Kidney (tissue), 14 donors: ENCODE measurements around the gene TSPAN14. TPM values are rescaled to one million over a fixed set of nuclear protein-coding genes. Genes with fewer than 3 reads are reported as not detected.
A peak's percentile ranks its signal among the peaks of the same experiment; 100 is the strongest.
"Not testable (repeated sequence)": the region's sequence is repeated elsewhere in the genome, so short reads cannot be mapped to it uniquely, and the experiment has no call there.

Experiments
- DNase-seq, 5 donors: peaks; one replicate each; pipeline ENCODE4 v3.0.0-alpha.2; 2013 to 2020
- FAIRE-seq: peaks from 2 replicates; lab custom pipeline; 2012; peaks lifted over from hg19 to GRCh38; lab: Jason Lieb, UNC
- H3K27ac ChIP-seq, 2 donors: one replicate each; pipeline ENCODE4 v1.7.0; 2013; ENCODE audit warnings: low read depth in 2 of 2, low read length in 2 of 2, inconsistent platforms in 1 of 2
- H3K27me3 ChIP-seq: one replicate; pipeline ENCODE4 v1.7.1; 2013; ENCODE audit warnings: low read length, inconsistent platforms; ENCODE audit not compliant: control insufficient read depth, insufficient read depth
- H3K36me3 ChIP-seq, 3 donors: one replicate each; pipeline versions ENCODE4 v1.7.0 to v1.7.1; 2013; ENCODE audit warnings: low read length in 3 of 3, control low read depth in 1 of 3, inconsistent platforms in 1 of 3; ENCODE audit not compliant: insufficient read depth in 3 of 3, control insufficient read depth in 2 of 3
- H3K4me1 ChIP-seq, 3 donors: one replicate each; pipeline versions ENCODE4 v1.7.0 to v1.7.1; 2013; ENCODE audit warnings: low read length in 3 of 3, inconsistent platforms in 1 of 3, low read depth in 1 of 3; ENCODE audit not compliant: control insufficient read depth in 2 of 3, insufficient read depth in 2 of 3
- H3K4me3 ChIP-seq, 3 donors: one replicate each; pipeline versions ENCODE4 v1.7.0 to v1.8.1; 2013; ENCODE audit warnings: low read length in 3 of 3, control low read depth in 1 of 3, inconsistent platforms in 1 of 3
- H3K9ac ChIP-seq, 3 donors: one replicate each; pipeline versions ENCODE4 v1.7.0 to v1.7.1; 2013; ENCODE audit warnings: low read length in 3 of 3, control low read depth in 1 of 3, inconsistent platforms in 1 of 3
- H3K9me3 ChIP-seq, 3 donors: one replicate each; pipeline versions ENCODE4 v1.7.0 to v1.7.1; 2013; ENCODE audit warnings: low read length in 3 of 3, control low read depth in 1 of 3, inconsistent platforms in 1 of 3; ENCODE audit not compliant: control insufficient read depth in 2 of 3, insufficient read depth in 1 of 3
- intact Hi-C: fragments of 100-400 bp; cut with DNase I; formaldehyde crosslinking; loops from one replicate; pipeline ENCODE4 v1.11.1; 2022
- polyA plus RNA-seq: library from polyadenylated mRNA; stranded (reverse); fragments of 350-450 nt; fragmentation: Illumina TruSeq; extraction: RNeasy Lipid Tissue Mini Kit (QIAGEN cat#74804); gene quantifications from one replicate; pipeline ENCODE4 v1.2.3, GENCODE V29; 2014; ENCODE audit warnings: low read depth, low replicate concordance; ENCODE audit not compliant: insufficient read depth
- total RNA-seq: library from RNA; stranded (reverse); fragmentation: NEBNext Ultra II Directional; extraction: Animal tissue kit (Norgen Biotek cat#: 25700); gene quantifications from one replicate; pipeline ENCODE4 v1.2.1, GENCODE V29; 2021
- TF ChIP-seq, protein P1 (sequence below): IDR thresholded peaks from 3 replicates; pipeline ENCODE4 v1.5.1; 2012; ENCODE audit warnings: mild to moderate bottlenecking, moderate library complexity, borderline replicate concordance; ENCODE audit not compliant: insufficient read depth; ENCODE audit errors: extremely low read depth
- donor health status: control.
- donor health status: control.
- donor health status: control.
- donor health status: control.
- donor health status: control.
- donor health status: DM: yes; HTN: yes; CAD: no.
- donor health status: Normal renal cell carcinoma (clear cell type).

The TSPAN14 gene
- total and polyA plus RNA-seq, 2 donors from 2014 or later = 36.8 to 183 TPM

DNA sequence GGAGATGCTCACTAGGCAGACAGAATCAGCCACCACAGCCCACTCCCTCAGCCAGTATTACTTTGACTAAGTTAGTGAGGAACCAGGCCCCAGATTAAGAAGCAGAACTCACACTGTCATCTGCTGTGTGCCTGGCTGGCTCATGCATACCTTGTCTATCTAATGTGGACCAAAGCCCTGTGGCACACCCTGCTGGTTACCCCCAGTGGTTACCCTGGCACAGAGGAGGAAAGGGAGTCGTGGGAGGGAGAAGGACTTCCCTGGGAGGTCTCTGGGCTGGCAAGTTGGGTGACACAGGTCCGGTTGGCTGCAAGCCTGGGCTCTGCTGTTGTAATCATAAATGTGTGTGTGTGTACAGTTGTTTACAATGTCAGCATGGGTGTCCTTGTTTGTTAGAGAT, 76.1 kb downstream of the TSPAN14 start:
- no peaks in the 10 kb centered on the region for H3K27me3 ChIP-seq
- DNase-seq (no peak), FAIRE-seq (no peak)
- H3K4me1 ChIP-seq = peaks cover 0 to 5% (median 3%) of the 10 kb centered on the region in 3 donors
- intact Hi-C loops = no loop called here
- no peak overlapping the region for H3K9ac ChIP-seq
- no peaks in the 10 kb centered on the region for H3K9me3 ChIP-seq
- H3K27ac ChIP-seq = no peak overlapping the region
- no peaks in the 10 kb centered on the region for H3K36me3 ChIP-seq
- TF ChIP-seq, protein P1, sequence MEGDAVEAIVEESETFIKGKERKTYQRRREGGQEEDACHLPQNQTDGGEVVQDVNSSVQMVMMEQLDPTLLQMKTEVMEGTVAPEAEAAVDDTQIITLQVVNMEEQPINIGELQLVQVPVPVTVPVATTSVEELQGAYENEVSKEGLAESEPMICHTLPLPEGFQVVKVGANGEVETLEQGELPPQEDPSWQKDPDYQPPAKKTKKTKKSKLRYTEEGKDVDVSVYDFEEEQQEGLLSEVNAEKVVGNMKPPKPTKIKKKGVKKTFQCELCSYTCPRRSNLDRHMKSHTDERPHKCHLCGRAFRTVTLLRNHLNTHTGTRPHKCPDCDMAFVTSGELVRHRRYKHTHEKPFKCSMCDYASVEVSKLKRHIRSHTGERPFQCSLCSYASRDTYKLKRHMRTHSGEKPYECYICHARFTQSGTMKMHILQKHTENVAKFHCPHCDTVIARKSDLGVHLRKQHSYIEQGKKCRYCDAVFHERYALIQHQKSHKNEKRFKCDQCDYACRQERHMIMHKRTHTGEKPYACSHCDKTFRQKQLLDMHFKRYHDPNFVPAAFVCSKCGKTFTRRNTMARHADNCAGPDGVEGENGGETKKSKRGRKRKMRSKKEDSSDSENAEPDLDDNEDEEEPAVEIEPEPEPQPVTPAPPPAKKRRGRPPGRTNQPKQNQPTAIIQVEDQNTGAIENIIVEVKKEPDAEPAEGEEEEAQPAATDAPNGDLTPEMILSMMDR = no peak
- H3K4me3 ChIP-seq = no peak overlapping the region

DNA sequence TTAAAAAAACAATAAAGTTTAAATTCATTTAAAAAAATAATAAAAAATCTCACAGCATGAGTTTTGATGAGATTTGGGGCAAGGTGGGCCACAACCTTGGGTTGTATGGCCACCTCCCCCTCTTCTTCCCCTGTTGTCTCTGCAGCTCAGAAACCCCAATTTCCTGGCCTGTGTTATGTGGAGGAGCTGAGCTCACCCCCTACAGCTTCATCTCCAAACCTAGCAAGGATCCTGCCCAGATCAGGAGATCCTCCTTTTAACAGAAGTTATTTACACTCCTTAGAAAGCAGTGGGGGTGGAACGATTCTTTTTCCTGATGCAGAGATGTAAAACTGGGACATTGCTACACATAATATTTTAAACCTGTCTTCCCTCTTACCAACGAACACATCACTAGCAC, 76.7 kb downstream of the TSPAN14 start:
- Histone ChIP-seq H3K9ac (no peak overlapping the region), H3K27me3 (no peaks in the 10 kb centered on the region), H3K36me3 (no peaks in the 10 kb centered on the region), H3K4me1 (peaks cover 0 to 5% (median 3%) of the 10 kb centered on the region in 3 donors), H3K9me3 (no peaks in the 10 kb centered on the region), H3K4me3 (no peak overlapping the region), H3K27ac (no peak overlapping the region)
- intact Hi-C loops = no loop called here
- no peak for FAIRE-seq
- DNase-seq = no peak
- TF ChIP-seq, protein P1 = no peak

DNA sequence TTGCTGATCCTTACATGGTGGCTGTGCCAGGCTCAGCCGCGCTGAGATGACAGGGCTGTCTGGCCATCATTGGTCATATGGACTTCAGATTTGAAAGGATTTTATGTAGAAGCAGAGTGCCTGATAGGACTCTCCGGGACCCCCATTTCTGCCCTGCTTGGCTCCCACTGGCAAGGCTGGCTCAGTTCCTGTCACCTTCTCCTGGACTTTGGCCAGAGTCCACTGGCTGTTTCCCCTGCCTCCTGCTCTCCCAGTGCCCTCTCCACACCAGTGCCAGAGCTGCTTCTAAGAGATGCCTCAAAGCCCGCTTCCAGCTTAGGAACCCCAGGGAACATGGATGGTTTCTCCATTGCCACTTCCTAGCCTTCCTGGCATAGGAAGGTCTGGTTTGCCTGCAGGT, 78.5 kb downstream of the TSPAN14 start:
- Histone ChIP-seq H3K36me3 (no peaks in the 10 kb centered on the region), H3K27ac (no peak overlapping the region), H3K27me3 (no peaks in the 10 kb centered on the region), H3K9ac (no peak overlapping the region), H3K4me1 (no peaks in the 10 kb centered on the region), H3K4me3 (no peak overlapping the region), H3K9me3 (no peaks in the 10 kb centered on the region)
- DNase-seq (peak in 1 of 5 donors; percentile 22), FAIRE-seq (no peak)
- intact Hi-C loops = no loop called here
- TF ChIP-seq, protein P1 = no peak

DNA sequence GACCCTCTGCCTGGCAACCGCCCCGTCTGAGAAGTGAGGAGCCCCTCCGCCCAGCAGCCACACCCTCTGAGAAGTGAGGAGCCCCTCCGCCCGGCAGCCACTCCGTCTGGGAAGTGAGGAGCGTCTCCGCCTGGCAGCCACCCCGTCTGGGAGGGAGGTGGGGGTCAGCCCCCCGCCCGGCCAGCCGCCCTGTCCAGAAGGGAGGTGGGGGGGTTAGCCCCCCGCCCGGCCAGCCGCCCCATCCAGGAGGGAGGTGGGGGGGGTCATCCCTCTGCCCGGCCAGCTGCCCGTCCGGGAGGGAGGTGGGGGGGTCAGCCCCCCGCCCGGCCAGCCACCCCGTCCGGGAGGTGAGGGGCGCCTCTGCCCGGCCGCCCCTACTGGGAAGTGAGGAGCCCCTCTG, 79.9 kb downstream of the TSPAN14 start:
- H3K4me1 ChIP-seq, H3K36me3 ChIP-seq, H3K27ac ChIP-seq, H3K27me3 ChIP-seq, H3K9me3 ChIP-seq, intact Hi-C loops, FAIRE-seq, H3K9ac ChIP-seq, H3K4me3 ChIP-seq: not testable (repeated sequence)
- DNase-seq = peak in 1 of 5 donors; percentile 4

DNA sequence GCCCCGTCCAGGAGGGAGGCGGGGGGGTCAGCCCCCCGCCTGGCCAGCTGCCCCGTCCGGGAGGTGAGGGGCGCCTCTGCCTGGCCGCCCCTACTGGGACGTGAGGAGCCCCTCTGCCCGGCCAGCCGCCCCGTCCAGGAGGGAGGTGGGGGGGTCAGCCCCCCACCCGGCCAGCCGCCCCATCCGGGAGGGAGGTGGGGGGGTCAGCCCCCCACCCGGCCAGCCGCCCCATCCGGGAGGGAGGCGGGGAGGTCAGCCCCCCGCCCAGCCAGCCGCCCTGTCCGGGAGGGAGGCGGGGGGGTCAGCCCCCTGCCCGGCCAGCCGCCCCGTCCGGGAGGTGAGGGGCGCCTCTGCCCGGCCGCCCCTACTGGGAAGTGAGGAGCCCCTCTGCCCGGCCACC, 80.5 kb downstream of the TSPAN14 start:
- H3K27me3 ChIP-seq, intact Hi-C loops, H3K4me1 ChIP-seq, H3K36me3 ChIP-seq, DNase-seq, H3K9ac ChIP-seq, H3K9me3 ChIP-seq, H3K27ac ChIP-seq, FAIRE-seq, H3K4me3 ChIP-seq: not testable (repeated sequence)
